Body of pancreas (tissue), 4 donors: ENCODE data around the gene TBC1D22B. TPM values are rescaled to one million over a fixed set of nuclear protein-coding genes. Genes with fewer than 3 reads are reported as not detected.
"Not testable (repeated sequence)": the region's sequence is repeated elsewhere in the genome, so short reads cannot be mapped to it uniquely, and the experiment has no call there.

ENCODE experiments used
- ATAC-seq: fragments of 150-250 bp; one replicate; pipeline ENCODE4 v1.9.1; 2016
- DNase-seq, 4 donors: peaks; one replicate each; pipeline ENCODE4 v3.0.0-alpha.2; 2019
- H3K27ac ChIP-seq, 4 donors: fragments of 200-600 bp; sonication (generic); 1 replicate in 3 of 4; 2 replicates in 1 of 4; pipeline versions ENCODE4 v1.5.1 to v1.6.1; 2016 to 2019; ENCODE audit warnings: mild to moderate bottlenecking in 1 of 4, mixed read lengths in 1 of 4, moderate library complexity in 1 of 4
- H3K27me3 ChIP-seq, 2 donors: fragments of 200-600 bp; sonication (generic); one replicate each; pipeline ENCODE4 v1.6.0; 2016; ENCODE audit warnings: mild to moderate bottlenecking in 1 of 2
- H3K36me3 ChIP-seq, 2 donors: fragments of 200-600 bp; sonication (generic); replicated peaks in 1 of 2; 2 replicates each; pipeline ENCODE4 v1.5.1; 2016; ENCODE audit warnings: low read depth in 2 of 2; ENCODE audit not compliant: insufficient read depth in 1 of 2
- H3K4me1 ChIP-seq: fragments of 200-600 bp; sonication (generic); one replicate; pipeline ENCODE4 v1.6.0; 2016
- H3K4me3 ChIP-seq, 2 donors: fragments of 200-600 bp; sonication (generic); 1 replicate in 1 of 2; 2 replicates in 1 of 2; pipeline ENCODE4 v1.5.1; 2016 to 2019
- H3K9me3 ChIP-seq, 3 donors: fragments of 200-600 bp; sonication (generic); 1 replicate in 2 of 3; 2 replicates in 1 of 3; pipeline ENCODE4 v1.5.1; 2016
- CTCF ChIP-seq, 7 experiments: fragments of 450-650 bp in 4 of 7; fragments of 200-600 bp in 3 of 7; sonication (generic) in 3 of 7; IDR thresholded peaks; one replicate each; pipeline ENCODE4 v1.5.1; 2016 to 2019; ENCODE audit warnings: antibody characterized with exemption in 7 of 7
- POLR2A ChIP-seq, 3 donors: fragments of 450-650 bp; IDR thresholded peaks; one replicate each; pipeline ENCODE4 v1.6.1; 2016; ENCODE audit warnings: antibody characterized with exemption in 3 of 3, mild to moderate bottlenecking in 2 of 3
- WGBS, 2 donors: methylation state at CpG; one replicate each; pipeline ENCODE4 v1.1.5; 2017; 5-methylcytosine and 5-hydroxymethylcytosine counted together
- intact Hi-C: fragments of 100-400 bp; cut with DNase I; formaldehyde crosslinking; loops from one replicate; pipeline ENCODE4 v1.15.1; 2023
- total RNA-seq, 2 donors: library from RNA; depleted of rRNA; stranded (reverse); fragments of >200 nt; gene quantifications; one replicate each; pipeline ENCODE4 v1.1.0, GENCODE V29; 2016

TBC1D22B gene
- total RNA-seq, 2 donors from 2014 or later, result 8.0 to 8.2 TPM

GRCh38 chr6:37334047-37334446, 76.5 kb downstream of the TBC1D22B start:
- Histone ChIP-seq H3K4me1 (no peaks in the 10 kb centered on the region), H3K36me3 (peaks cover 8% of the 10 kb centered on the region in 2 donors), H3K9me3 (no peaks in the 10 kb centered on the region), H3K27me3 (no peaks in the 10 kb centered on the region), H3K4me3 (no peak overlapping the region), H3K27ac (no peak overlapping the region)
- DNase-seq (no peak), ATAC-seq (no peak)
- intact Hi-C loops, result loop anchor here (10.0 kb wide), 1 partner anchor 1161 kb away; no protein-coding TSS in a partner anchor
- TF ChIP-seq POLR2A (IDR thresholded peaks at IDR 0.05), result no peak

GRCh38 chr6:37338317-37338716, 80.7 kb downstream of the TBC1D22B start:
- not testable (repeated sequence) for ATAC-seq, H3K4me3 ChIP-seq, H3K27me3 ChIP-seq, H3K36me3 ChIP-seq, H3K9me3 ChIP-seq, H3K4me1 ChIP-seq, H3K27ac ChIP-seq, DNase-seq
- 95 to 99% methylated on average over 3 of the region's 3 CpGs for WGBS, 2 donors
- intact Hi-C loops, result loop anchor here (10.0 kb wide), 1 partner anchor 1156 kb away; no protein-coding TSS in a partner anchor

- no peak for DNase-seq
- H3K9me3 ChIP-seq, result no peaks in the 10 kb centered on the region
- WGBS, 2 donors, result 96 to 97% methylated on average over 5 of the region's 5 CpGs
These were observed 81.2 kb downstream of the TBC1D22B start for GRCh38 chr6:37338745-37339255.

GRCh38 chr6:37339741-37340638, 82.4 kb downstream of the TBC1D22B start:
- Histone ChIP-seq H3K9me3 (no peaks in the 10 kb centered on the region), H3K27me3 (no peaks in the 10 kb centered on the region), H3K4me1 (no peaks in the 10 kb centered on the region), H3K27ac (no peak overlapping the region), H3K36me3 (no peaks in the 10 kb centered on the region), H3K4me3 (no peak overlapping the region)
- DNase-seq, result no peak
- intact Hi-C loops, result loop anchor here (10.0 kb wide), 1 partner anchor 1155 kb away; no protein-coding TSS in a partner anchor
- WGBS, 2 donors, result 77 to 85% methylated on average over 5 of the region's 5 CpGs
- no peak for TF ChIP-seq POLR2A (IDR thresholded peaks at IDR 0.05)
- TF ChIP-seq CTCF (IDR thresholded peaks at IDR 0.05), result no peak
- no peak for ATAC-seq

More at GRCh38 chr6:37338745-37339255, 81.2 kb downstream of the TBC1D22B start:
- intact Hi-C loops, result loop anchor here (10.0 kb wide), 1 partner anchor 1156 kb away; no protein-coding TSS in a partner anchor
- ATAC-seq, result no peak
- Histone ChIP-seq H3K4me1 (no peaks in the 10 kb centered on the region), H3K4me3 (no peak overlapping the region), H3K27ac (no peak overlapping the region), H3K36me3 (no peaks in the 10 kb centered on the region), H3K27me3 (no peaks in the 10 kb centered on the region)
- TF ChIP-seq POLR2A (IDR thresholded peaks at IDR 0.05), result no peak
- TF ChIP-seq CTCF (IDR thresholded peaks at IDR 0.05), result no peak

- DNase-seq (no peak), ATAC-seq (no peak)
- TF ChIP-seq POLR2A (IDR thresholded peaks at IDR 0.05), result no peak
- no peak for TF ChIP-seq CTCF (IDR thresholded peaks at IDR 0.05)
- intact Hi-C loops, result no loop called here
- no peak overlapping the region for H3K4me3 ChIP-seq
- no peaks in the 10 kb centered on the region for H3K9me3 ChIP-seq
- H3K36me3 ChIP-seq, result no peaks in the 10 kb centered on the region
- no peaks in the 10 kb centered on the region for H3K4me1 ChIP-seq
- 72 to 75% methylated on average over 4 of the region's 4 CpGs for WGBS, 2 donors
- no peak overlapping the region for H3K27ac ChIP-seq
- H3K27me3 ChIP-seq, result no peaks in the 10 kb centered on the region
These were observed 83.0 kb downstream of the TBC1D22B start for GRCh38 chr6:37340639-37340943.
